Ascending aorta (tissue), 2 donors: ENCODE measurements around the gene ARHGEF4. TPM values are rescaled to one million over a fixed set of nuclear protein-coding genes. Genes with fewer than 3 reads are reported as not detected.

Source experiments
- DNase-seq, 2 donors: peaks; one replicate each; pipeline ENCODE4 v3.0.0-alpha.2; 2019; ENCODE audit warnings: low spot score in 2 of 2
- H3K27ac ChIP-seq, 2 donors: fragments of 200-600 bp; sonication (generic); one replicate each; pipeline ENCODE4 v1.5.1; 2016 to 2017; ENCODE audit warnings: mild to moderate bottlenecking in 1 of 2
- H3K27me3 ChIP-seq: fragments of 200-600 bp; sonication (generic); one replicate; pipeline ENCODE4 v1.5.1; 2017
- H3K36me3 ChIP-seq, 2 donors: fragments of 200-600 bp; sonication (generic); one replicate each; pipeline ENCODE4 v1.5.1; 2016
- H3K4me1 ChIP-seq, 2 donors: fragments of 200-600 bp; sonication (generic); one replicate each; pipeline ENCODE4 v1.5.1; 2016 to 2017; ENCODE audit warnings: mild to moderate bottlenecking in 1 of 2
- H3K4me3 ChIP-seq, 2 donors: fragments of 200-600 bp; sonication (generic); one replicate each; pipeline ENCODE4 v1.5.1; 2016 to 2017; ENCODE audit warnings: mild to moderate bottlenecking in 1 of 2
- H3K9me3 ChIP-seq, 2 donors: fragments of 200-600 bp; sonication (generic); one replicate each; pipeline ENCODE4 v1.5.1; 2016
- intact Hi-C: fragments of 100-400 bp; cut with DNase I; formaldehyde crosslinking; loops from one replicate; pipeline ENCODE4 v1.15.1; 2023
- total RNA-seq: library from RNA; depleted of rRNA; stranded (reverse); fragments of >200 nt; gene quantifications from one replicate; pipeline ENCODE4 v1.1.0, GENCODE V29; 2016
- TF ChIP-seq, protein P1 (sequence below), 3 experiments: fragments of 200-600 bp in 2 of 3; fragments of 450-650 bp in 1 of 3; sonication (generic) in 2 of 3; IDR thresholded peaks; one replicate each; pipeline ENCODE4 v1.5.1; 2016 to 2019; ENCODE audit warnings: antibody characterized with exemption in 3 of 3, mild to moderate bottlenecking in 1 of 3, moderate library complexity in 1 of 3

The ARHGEF4 gene
- total RNA-seq, 1 donor from 2014 or later, result 9.6 TPM

DNA sequence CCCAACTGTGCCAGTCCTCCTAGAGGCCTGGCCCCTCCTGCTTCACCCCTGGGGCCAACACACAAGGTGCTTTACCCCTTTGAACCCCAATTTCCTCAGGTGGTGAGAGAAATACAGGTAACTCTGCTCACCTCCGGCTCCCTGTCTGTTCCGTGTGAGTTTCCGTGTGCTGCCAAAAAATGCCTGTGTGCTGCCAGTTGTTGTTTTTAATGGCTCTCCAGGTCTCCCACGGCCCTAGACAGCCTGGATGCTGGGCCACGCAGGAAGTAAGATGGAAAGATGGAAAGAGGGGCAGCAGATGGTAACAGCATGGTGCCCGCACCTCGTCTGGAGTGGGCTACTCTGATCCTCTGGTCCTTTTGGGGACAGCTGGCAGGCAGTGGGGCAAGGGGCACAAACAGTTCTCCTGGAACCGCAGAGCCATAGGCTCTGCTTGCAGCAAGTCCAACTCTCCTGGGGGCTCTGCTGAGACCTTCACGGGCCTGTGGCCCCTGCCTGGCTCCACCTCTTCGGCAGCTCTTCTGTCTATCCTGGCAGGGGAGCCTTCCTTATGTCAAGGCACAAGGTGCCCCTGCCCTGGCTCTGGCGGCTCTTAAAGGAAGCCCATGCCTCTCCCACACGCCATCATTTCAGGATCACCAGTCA, 4.3 kb upstream of the ARHGEF4 start:
- intact Hi-C loops, result no loop called here
- no peak for DNase-seq
- H3K27me3 ChIP-seq, result peaks cover 6% of the 10 kb centered on the region

DNA sequence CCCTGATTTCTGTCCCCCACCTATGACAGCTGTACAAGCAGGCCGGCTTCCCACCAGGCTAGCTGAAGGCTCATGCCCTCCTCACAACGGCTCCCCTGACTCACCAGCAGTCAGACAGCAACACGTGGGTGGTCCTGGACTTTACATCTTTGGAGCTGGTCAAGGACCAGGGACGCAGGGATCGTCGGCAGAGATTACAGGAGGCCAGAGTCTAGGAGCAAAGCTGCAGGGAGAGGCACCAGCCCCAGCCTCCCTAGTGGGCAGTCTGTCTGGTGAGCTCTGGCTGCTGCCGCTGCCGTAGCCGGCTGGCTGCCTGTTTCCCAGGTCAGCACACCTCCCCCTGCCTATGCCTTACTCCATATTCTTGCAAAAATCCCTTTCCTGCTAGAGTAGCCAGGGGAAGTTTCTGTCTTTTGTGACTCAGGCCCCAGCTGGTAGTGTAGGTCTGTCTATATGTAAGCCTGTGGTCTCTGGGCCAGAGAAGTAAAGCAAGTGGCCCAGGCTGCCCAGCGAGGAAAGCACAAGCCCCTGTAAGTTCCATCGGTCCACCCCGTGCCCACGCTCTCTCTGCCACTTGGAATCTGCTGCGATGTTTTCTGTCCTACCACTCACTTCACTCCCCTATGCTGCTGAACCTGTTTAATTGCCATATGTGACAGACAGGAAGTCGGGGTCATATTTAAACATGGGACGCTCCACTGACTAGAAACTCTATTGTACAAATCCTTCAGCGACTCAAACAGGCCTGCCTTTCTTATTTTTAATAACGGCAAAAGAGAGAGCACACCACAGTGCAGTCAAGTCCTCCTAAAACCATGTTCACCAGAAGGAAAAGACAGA, 2.4 kb upstream of the ARHGEF4 start:
- DNase-seq, result no peak
- Histone ChIP-seq H3K9me3 (no peaks in the 10 kb centered on the region), H3K36me3 (no peaks in the 10 kb centered on the region), H3K4me3 (no peak overlapping the region), H3K27ac (no peak overlapping the region), H3K27me3 (peaks cover 6% of the 10 kb centered on the region), H3K4me1 (peaks cover 0 to 3% of the 10 kb centered on the region in 2 donors)
- TF ChIP-seq, protein P1, sequence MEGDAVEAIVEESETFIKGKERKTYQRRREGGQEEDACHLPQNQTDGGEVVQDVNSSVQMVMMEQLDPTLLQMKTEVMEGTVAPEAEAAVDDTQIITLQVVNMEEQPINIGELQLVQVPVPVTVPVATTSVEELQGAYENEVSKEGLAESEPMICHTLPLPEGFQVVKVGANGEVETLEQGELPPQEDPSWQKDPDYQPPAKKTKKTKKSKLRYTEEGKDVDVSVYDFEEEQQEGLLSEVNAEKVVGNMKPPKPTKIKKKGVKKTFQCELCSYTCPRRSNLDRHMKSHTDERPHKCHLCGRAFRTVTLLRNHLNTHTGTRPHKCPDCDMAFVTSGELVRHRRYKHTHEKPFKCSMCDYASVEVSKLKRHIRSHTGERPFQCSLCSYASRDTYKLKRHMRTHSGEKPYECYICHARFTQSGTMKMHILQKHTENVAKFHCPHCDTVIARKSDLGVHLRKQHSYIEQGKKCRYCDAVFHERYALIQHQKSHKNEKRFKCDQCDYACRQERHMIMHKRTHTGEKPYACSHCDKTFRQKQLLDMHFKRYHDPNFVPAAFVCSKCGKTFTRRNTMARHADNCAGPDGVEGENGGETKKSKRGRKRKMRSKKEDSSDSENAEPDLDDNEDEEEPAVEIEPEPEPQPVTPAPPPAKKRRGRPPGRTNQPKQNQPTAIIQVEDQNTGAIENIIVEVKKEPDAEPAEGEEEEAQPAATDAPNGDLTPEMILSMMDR (IDR thresholded peaks at IDR 0.05), result no peak
- intact Hi-C loops, result no loop called here

More for the DNA sequence above, 4.3 kb upstream of the ARHGEF4 start:
- TF ChIP-seq, protein P1 (IDR thresholded peaks at IDR 0.05), result no peak
- Histone ChIP-seq H3K27ac (no peak overlapping the region), H3K4me3 (no peak overlapping the region), H3K36me3 (no peaks in the 10 kb centered on the region), H3K9me3 (no peaks in the 10 kb centered on the region), H3K4me1 (peaks cover 0 to 3% of the 10 kb centered on the region in 2 donors)

DNA sequence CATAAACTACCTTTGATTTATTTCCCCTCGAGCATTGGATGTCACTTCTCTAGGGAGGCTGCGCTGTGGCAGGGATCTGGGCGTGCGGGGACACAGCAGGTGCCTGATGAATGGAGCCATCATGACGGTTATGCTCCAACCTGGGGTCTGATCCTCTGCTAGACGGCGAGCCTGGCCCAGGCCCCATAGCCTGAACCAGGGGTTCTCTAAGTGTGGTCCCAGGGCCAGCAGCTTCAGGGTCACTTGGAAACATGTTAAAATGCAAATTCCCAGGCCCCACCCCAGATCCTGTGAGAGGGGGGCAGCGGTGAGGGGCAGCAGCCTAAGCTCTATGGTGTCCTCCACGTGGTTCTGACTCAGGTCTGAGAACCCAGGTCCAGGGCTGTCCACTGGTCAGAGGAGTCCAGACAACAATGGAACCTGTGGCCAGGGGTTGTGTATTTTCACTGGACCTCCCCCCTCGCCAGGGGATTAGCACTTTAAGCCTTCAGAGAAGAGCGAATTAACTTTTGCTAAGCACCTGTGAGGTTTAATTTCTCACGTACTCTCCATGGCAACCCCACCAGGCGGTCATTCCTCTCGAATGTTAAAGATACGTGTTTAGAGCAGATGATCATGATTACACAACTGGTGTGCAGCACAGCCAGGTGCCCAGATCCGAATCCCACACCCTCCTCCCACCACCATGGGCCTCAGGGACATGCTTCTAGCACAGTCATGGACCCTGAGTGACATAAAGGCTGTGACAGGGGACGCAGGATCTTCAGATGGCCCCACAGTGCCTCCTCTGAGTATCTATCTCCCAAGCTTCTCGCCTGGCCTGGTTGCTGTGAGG, 1.6 kb upstream of the ARHGEF4 start:
- intact Hi-C loops, result no loop called here
- no peaks in the 10 kb centered on the region for H3K9me3 ChIP-seq
- peaks cover 6% of the 10 kb centered on the region for H3K27me3 ChIP-seq
- H3K27ac ChIP-seq, result no peak overlapping the region
- TF ChIP-seq, protein P1 (IDR thresholded peaks at IDR 0.05), result no peak
- H3K36me3 ChIP-seq, result no peaks in the 10 kb centered on the region
- H3K4me1 ChIP-seq, result peaks cover 0 to 3% of the 10 kb centered on the region in 2 donors
- no peak overlapping the region for H3K4me3 ChIP-seq
- DNase-seq, result no peak

DNA sequence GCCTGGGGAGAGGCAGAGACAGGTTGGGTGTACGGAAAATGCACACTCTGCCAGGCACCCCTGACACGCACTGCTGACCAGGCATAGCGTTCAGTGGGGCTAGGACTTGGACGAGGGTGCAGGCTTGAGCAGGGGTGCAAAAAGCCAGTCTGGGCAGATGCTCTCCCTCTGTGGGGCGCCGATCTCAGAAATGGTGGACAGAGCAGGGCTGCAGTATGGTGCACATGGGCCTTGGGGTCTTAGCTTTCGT, 1.0 kb upstream of the ARHGEF4 start:
- no peak overlapping the region for H3K4me3 ChIP-seq
- no peaks in the 10 kb centered on the region for H3K36me3 ChIP-seq
- TF ChIP-seq, protein P1 (IDR thresholded peaks at IDR 0.05), result no peak
- peaks cover 6% of the 10 kb centered on the region for H3K27me3 ChIP-seq
- H3K27ac ChIP-seq, result no peak overlapping the region
- DNase-seq, result no peak
- intact Hi-C loops, result no loop called here
- H3K4me1 ChIP-seq, result peaks cover 0 to 3% of the 10 kb centered on the region in 2 donors
- H3K9me3 ChIP-seq, result no peaks in the 10 kb centered on the region

DNA sequence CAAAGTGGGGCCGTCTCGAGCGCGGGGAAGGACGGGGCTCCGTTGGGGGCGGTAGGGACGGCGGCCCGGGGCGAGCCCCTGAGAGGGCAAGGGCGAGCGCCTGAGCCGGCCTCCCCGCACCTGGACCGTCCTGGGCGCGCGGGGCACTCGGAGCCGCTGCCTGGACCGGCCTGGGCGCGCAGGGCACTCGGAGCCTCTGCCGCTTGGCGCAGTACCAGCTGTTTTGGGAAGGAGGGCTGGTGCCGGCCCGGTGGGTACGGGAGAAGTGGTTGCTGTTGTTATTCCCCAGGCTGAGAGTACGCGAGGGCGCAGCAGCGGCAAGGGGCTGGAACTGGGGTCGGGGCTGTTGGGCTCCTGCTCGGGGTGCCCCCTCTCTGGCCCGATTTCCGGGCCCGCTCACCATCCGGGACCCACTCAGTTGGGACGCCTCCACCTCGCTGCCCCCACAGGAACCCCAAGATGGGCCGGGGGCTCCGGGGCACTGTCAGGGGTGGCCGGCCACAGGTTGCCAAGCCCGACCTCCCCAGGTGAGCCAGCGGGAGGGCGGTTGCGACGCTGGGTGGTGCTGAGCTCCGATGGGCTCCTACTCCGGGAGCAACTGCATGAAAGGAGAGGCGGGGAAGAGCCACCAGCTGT, 579 bp downstream of the ARHGEF4 start:
- Histone ChIP-seq H3K9me3 (no peaks in the 10 kb centered on the region), H3K4me1 (peaks cover 0 to 3% of the 10 kb centered on the region in 2 donors), H3K27ac (no peak overlapping the region), H3K27me3 (peaks cover 6% of the 10 kb centered on the region), H3K4me3 (peak overlapping the region; percentile 40 to 60), H3K36me3 (no peaks in the 10 kb centered on the region)
- intact Hi-C loops, result no loop called here
- DNase-seq, result no peak
- TF ChIP-seq, protein P1 (IDR thresholded peaks at IDR 0.05), result no peak
